ENCODE results near the gene SHLD1. TPM values are rescaled to one million over a fixed set of nuclear protein-coding genes. Genes with fewer than 3 reads are reported as not detected.
"Not testable (repeated sequence)": the region's sequence is repeated elsewhere in the genome, so short reads cannot be mapped to it uniquely, and the experiment has no call there.

The SHLD1 gene
- total RNA-seq, 3 donors from 2014 or later (not counting 1 experiment from before 2014, with no cell fraction given) = 6.6 to 12.2 (median 8.3) TPM

- WGBS (ENCODE audit: insufficient coverage) = 95% methylated on average over 5 of the region's 5 CpGs
- Mint-ChIP-seq H3K9me3 (no peaks in the 10 kb centered on the region), H3K27me3 (ENCODE audit: low read depth in 2 of 2) (no peaks in the 10 kb centered on the region), H3K27ac (no peak overlapping the region), H3K36me3 (peaks cover 8% of the 10 kb centered on the region), H3K4me1 (peaks cover 0 to 10% of the 10 kb centered on the region in 2 donors), H3K4me3 (no peak overlapping the region)
- Histone ChIP-seq H3K4me1 (ENCODE audit: control insufficient read depth, insufficient read depth, low read length) (no peaks in the 10 kb centered on the region), H3K27ac (ENCODE audit: low read length) (no peak overlapping the region), H3K27me3 (ENCODE audit: control insufficient read depth, insufficient read depth, low read length) (no peaks in the 10 kb centered on the region), H3K9me3 (ENCODE audit: control insufficient read depth, insufficient read depth, low read length) (no peaks in the 10 kb centered on the region), H3K4me3 (ENCODE audit: low read length) (no peak overlapping the region), H3K36me3 (ENCODE audit: control insufficient read depth, insufficient read depth, low read length) (peaks cover 36% of the 10 kb centered on the region)
- no peak for TF ChIP-seq CTCF (IDR thresholded peaks at IDR 0.05)
- ATAC-seq (no peak), DNase-seq (no peak)
- intact Hi-C loops (cut with micrococcal nuclease) = no loop called here
Observed at GRCh38 chr20:5776077-5776476, 25.9 kb downstream of the SHLD1 start.

GRCh38 chr20:5779071-5779900, 29.1 kb downstream of the SHLD1 start:
- TF ChIP-seq CTCF (IDR thresholded peaks at IDR 0.05) = no peak
- no peak for ATAC-seq
- intact Hi-C loops (cut with micrococcal nuclease) = no loop called here
- no peaks in the 10 kb centered on the region for H3K4me1 ChIP-seq (ENCODE audit: control insufficient read depth, insufficient read depth, low read length)
- peaks cover 0 to 5% of the 10 kb centered on the region in 2 donors for H3K4me1 Mint-ChIP-seq
- H3K36me3 ChIP-seq (ENCODE audit: control insufficient read depth, insufficient read depth, low read length) = peaks cover 25% of the 10 kb centered on the region
- H3K9me3 Mint-ChIP-seq = no peaks in the 10 kb centered on the region
- DNase-seq = no peak
- no peak overlapping the region for H3K27ac Mint-ChIP-seq
- H3K27me3 ChIP-seq (ENCODE audit: control insufficient read depth, insufficient read depth, low read length) = no peaks in the 10 kb centered on the region
- H3K4me3 Mint-ChIP-seq = no peak overlapping the region
- H3K27me3 Mint-ChIP-seq (ENCODE audit: low read depth in 2 of 2) = no peaks in the 10 kb centered on the region
- no peaks in the 10 kb centered on the region for H3K9me3 ChIP-seq (ENCODE audit: control insufficient read depth, insufficient read depth, low read length)
- peaks cover 7% of the 10 kb centered on the region for H3K36me3 Mint-ChIP-seq
- H3K4me3 ChIP-seq (ENCODE audit: low read length) = no peak overlapping the region
- no peak overlapping the region for H3K27ac ChIP-seq (ENCODE audit: low read length)
- 97% methylated on average over 3 of the region's 3 CpGs for WGBS (ENCODE audit: insufficient coverage)

- Histone ChIP-seq H3K27me3 (ENCODE audit: control insufficient read depth, insufficient read depth, low read length) (no peaks in the 10 kb centered on the region), H3K36me3 (ENCODE audit: control insufficient read depth, insufficient read depth, low read length) (peaks cover 25% of the 10 kb centered on the region), H3K9me3 (ENCODE audit: control insufficient read depth, insufficient read depth, low read length) (no peaks in the 10 kb centered on the region), H3K4me3 (ENCODE audit: low read length) (no peak overlapping the region), H3K27ac (ENCODE audit: low read length) (no peak overlapping the region), H3K4me1 (ENCODE audit: control insufficient read depth, insufficient read depth, low read length) (no peaks in the 10 kb centered on the region)
- no peak overlapping the region for H3K4me3 Mint-ChIP-seq
- H3K36me3 Mint-ChIP-seq = peaks cover 7% of the 10 kb centered on the region
- peak overlapping the region in 1 of 2 donors; percentile 30 for H3K27ac Mint-ChIP-seq
- ATAC-seq = no peak
- TF ChIP-seq CTCF (IDR thresholded peaks at IDR 0.05) = no peak
- 97% methylated on average over 2 of the region's 2 CpGs for WGBS (ENCODE audit: insufficient coverage)
- no peaks in the 10 kb centered on the region for H3K27me3 Mint-ChIP-seq (ENCODE audit: low read depth in 2 of 2)
- H3K4me1 Mint-ChIP-seq = peaks cover 0 to 5% of the 10 kb centered on the region in 2 donors
- DNase-seq = no peak
- H3K9me3 Mint-ChIP-seq = no peaks in the 10 kb centered on the region
- intact Hi-C loops (cut with micrococcal nuclease) = no loop called here
Observed at GRCh38 chr20:5780846-5781217, 30.6 kb downstream of the SHLD1 start.

GRCh38 chr20:5781367-5781766, 31.2 kb downstream of the SHLD1 start:
- H3K4me3 Mint-ChIP-seq; H3K27me3 Mint-ChIP-seq (ENCODE audit: low read depth in 2 of 2); H3K27ac ChIP-seq (ENCODE audit: low read length); ATAC-seq; intact Hi-C loops (cut with micrococcal nuclease); H3K27ac Mint-ChIP-seq; DNase-seq; H3K9me3 ChIP-seq (ENCODE audit: control insufficient read depth, insufficient read depth, low read length); H3K4me3 ChIP-seq (ENCODE audit: low read length); H3K9me3 Mint-ChIP-seq; H3K27me3 ChIP-seq (ENCODE audit: control insufficient read depth, insufficient read depth, low read length); H3K4me1 Mint-ChIP-seq; H3K36me3 Mint-ChIP-seq; H3K4me1 ChIP-seq (ENCODE audit: control insufficient read depth, insufficient read depth, low read length): not testable (repeated sequence)
- peaks cover 25% of the 10 kb centered on the region for H3K36me3 ChIP-seq (ENCODE audit: control insufficient read depth, insufficient read depth, low read length)
- WGBS (ENCODE audit: insufficient coverage) = 85% methylated on average over 8 of the region's 8 CpGs

All from natural killer cell (primary cell).